Measurements from ENCODE around the gene HSPA1L.
"Not testable (repeated sequence)": the region's sequence is repeated elsewhere in the genome, so short reads cannot be mapped to it uniquely, and the experiment has no call there.

The HSPA1L gene

GRCh38 chr6:31814677-31815024 lies 432 bp downstream of the HSPA1L start:
- TF ChIP-seq, protein P1, sequence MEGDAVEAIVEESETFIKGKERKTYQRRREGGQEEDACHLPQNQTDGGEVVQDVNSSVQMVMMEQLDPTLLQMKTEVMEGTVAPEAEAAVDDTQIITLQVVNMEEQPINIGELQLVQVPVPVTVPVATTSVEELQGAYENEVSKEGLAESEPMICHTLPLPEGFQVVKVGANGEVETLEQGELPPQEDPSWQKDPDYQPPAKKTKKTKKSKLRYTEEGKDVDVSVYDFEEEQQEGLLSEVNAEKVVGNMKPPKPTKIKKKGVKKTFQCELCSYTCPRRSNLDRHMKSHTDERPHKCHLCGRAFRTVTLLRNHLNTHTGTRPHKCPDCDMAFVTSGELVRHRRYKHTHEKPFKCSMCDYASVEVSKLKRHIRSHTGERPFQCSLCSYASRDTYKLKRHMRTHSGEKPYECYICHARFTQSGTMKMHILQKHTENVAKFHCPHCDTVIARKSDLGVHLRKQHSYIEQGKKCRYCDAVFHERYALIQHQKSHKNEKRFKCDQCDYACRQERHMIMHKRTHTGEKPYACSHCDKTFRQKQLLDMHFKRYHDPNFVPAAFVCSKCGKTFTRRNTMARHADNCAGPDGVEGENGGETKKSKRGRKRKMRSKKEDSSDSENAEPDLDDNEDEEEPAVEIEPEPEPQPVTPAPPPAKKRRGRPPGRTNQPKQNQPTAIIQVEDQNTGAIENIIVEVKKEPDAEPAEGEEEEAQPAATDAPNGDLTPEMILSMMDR (conservative IDR thresholded peaks at IDR 0.05; ENCODE audit: low read length): no peak
- peak overlapping the region; percentile 87 for H3K4me3 ChIP-seq (ENCODE audit: low read length)
- DNase-seq (ENCODE audit: low read depth): peak; percentile 98

- H3K4me3 ChIP-seq (ENCODE audit: low read length): no peak overlapping the region
- TF ChIP-seq, protein P1 (conservative IDR thresholded peaks at IDR 0.05; ENCODE audit: low read length): no peak
- no peak for DNase-seq (ENCODE audit: low read depth)
These were observed 1.6 kb downstream of the HSPA1L start for GRCh38 chr6:31813465-31813849.

DNA sequence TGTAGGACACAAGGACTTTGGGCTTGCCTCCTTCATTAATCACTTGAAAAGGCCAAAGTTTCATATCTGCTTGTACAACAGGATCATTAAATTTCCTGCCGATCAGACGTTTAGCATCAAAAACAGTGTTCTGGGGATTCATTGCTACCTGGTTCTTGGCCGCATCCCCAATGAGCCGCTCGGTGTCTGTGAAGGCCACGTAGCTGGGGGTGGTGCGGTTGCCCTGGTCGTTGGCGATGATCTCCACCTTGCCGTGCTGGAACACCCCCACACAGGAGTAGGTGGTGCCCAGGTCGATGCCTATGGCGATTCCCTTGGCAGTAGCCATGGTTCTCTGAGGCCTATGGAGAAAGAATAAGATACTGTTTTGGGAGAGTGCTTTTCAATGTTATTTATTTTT lies 3.4 kb downstream of the HSPA1L start:
- no peak overlapping the region for H3K4me3 ChIP-seq (ENCODE audit: low read length)
- TF ChIP-seq, protein P1 (conservative IDR thresholded peaks at IDR 0.05; ENCODE audit: low read length): no peak
- no peak for DNase-seq (ENCODE audit: low read depth)

DNA sequence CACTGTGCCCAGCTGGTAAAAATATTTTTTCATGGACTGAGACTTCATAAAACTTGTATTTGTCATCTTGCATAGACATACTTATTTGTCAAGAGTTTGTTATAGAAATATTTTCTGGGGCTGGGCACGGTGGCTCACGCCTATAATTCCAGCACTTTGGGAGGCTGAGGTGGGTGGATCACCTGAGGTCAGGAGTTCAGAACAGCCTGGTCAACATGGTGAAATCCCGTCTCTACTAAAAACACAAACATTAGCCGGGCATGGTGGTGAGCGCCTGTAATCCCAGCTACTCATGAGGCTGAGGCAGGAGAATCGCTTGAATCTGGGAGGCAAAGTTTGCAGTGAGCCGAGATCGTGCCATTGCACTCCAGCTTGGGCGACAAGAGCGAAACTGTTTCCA lies 6.5 kb downstream of the HSPA1L start:
- not testable (repeated sequence) for DNase-seq (ENCODE audit: low read depth); H3K4me3 ChIP-seq (ENCODE audit: low read length)

DNA sequence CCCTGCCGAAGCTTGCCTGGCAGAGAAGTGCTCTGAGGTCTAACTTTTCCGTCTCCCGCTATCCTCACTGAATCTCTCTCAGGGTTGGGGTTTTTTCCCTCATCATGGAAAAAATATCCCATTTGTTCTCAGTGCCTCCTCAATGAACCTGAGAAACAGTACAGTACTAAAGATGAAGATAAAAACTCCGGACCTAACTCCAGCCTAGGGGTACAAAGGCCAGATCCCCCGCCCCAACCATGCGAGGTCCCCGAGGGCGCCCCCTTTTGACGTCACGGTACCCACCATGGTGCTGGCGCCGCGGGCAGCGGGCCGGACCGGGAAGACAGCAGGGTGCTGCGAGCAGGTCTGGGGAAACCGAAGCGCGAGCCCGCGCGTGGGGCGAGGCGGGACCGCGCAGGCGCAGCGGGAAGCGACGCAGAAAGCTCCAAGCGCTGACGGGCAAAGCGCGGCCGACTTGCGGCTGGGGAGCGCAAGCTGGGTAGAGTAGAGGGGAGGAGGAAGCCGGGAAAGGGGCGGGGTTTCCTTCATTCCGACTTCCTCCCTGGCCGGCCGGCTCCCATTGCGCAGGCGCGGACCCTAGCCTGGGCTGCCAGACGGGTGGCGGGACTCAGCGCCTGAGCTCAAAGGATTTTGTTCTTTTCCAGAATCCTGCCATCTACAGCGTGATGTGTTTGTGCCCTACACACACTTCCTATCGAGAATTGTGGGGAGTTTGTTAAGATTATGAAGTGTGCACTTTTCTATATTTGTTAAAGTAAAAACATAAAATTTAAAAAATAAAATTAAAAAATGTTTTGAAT lies 8.4 kb downstream of the HSPA1L start, which contains the start of gene LSM2:
Gene LSM2 (minus strand): TSS at position 497 of the 803 bp plus-strand sequence. CDS start 209 bp downstream, at position 288.
- peak; percentile 97 for DNase-seq (ENCODE audit: low read depth)
- TF ChIP-seq, protein P1 (conservative IDR thresholded peaks at IDR 0.05; ENCODE audit: low read length): peak; percentile 30
- peak within 1 kb of the TSS; percentile 77 for H3K4me3 ChIP-seq (ENCODE audit: low read length)

- TF ChIP-seq, protein P1 (conservative IDR thresholded peaks at IDR 0.05; ENCODE audit: low read length): no peak
- no peak for DNase-seq (ENCODE audit: low read depth)
- H3K4me3 ChIP-seq (ENCODE audit: low read length): peak overlapping the region; percentile 77
These were observed 9.1 kb downstream of the HSPA1L start for GRCh38 chr6:31805939-31806469.

GRCh38 chr6:31801031-31801927 lies 13.8 kb downstream of the HSPA1L start:
- H3K4me3 ChIP-seq (ENCODE audit: low read length); DNase-seq (ENCODE audit: low read depth): not testable (repeated sequence)
